Effector memory CD4-positive, alpha-beta T cell (primary cell): ENCODE measurements around the gene HSPA9.
"Not testable (repeated sequence)": the region's sequence is repeated elsewhere in the genome, so short reads cannot be mapped to it uniquely, and the experiment has no call there.

Source experiments
- DNase-seq, 3 donors: peaks; one replicate each; pipeline ENCODE4 v3.0.0-alpha.2; 2020
- H3K27ac ChIP-seq: 2 replicates; pipeline ENCODE4 v1.7.0; 2013; ENCODE audit warnings: mild to moderate bottlenecking, low read length, moderate library complexity; ENCODE audit not compliant: insufficient read depth, poor library complexity, severe bottlenecking
- H3K27me3 ChIP-seq: replicated peaks from 2 replicates; pipeline ENCODE4 v1.7.0; 2013; ENCODE audit warnings: mild to moderate bottlenecking, low read length; ENCODE audit not compliant: insufficient read depth, control insufficient read depth, poor library complexity, severe bottlenecking
- H3K36me3 ChIP-seq: 2 replicates; pipeline ENCODE4 v1.7.0; 2013; ENCODE audit warnings: mild to moderate bottlenecking, low read length, moderate library complexity; ENCODE audit not compliant: control insufficient read depth, insufficient read depth
- H3K4me1 ChIP-seq: 2 replicates; pipeline ENCODE4 v1.7.0; 2013; ENCODE audit warnings: low read length, mild to moderate bottlenecking; ENCODE audit not compliant: control insufficient read depth, insufficient read depth, poor library complexity, severe bottlenecking
- H3K4me3 ChIP-seq: 2 replicates; pipeline ENCODE4 v1.7.0; 2013; ENCODE audit warnings: low read length, low read depth, mild to moderate bottlenecking; ENCODE audit not compliant: insufficient read depth, poor library complexity, severe bottlenecking
- H3K9me3 ChIP-seq: 2 replicates; pipeline ENCODE4 v1.7.0; 2013; ENCODE audit warnings: mild to moderate bottlenecking, low read length, moderate library complexity; ENCODE audit not compliant: control insufficient read depth

The HSPA9 gene

DNA sequence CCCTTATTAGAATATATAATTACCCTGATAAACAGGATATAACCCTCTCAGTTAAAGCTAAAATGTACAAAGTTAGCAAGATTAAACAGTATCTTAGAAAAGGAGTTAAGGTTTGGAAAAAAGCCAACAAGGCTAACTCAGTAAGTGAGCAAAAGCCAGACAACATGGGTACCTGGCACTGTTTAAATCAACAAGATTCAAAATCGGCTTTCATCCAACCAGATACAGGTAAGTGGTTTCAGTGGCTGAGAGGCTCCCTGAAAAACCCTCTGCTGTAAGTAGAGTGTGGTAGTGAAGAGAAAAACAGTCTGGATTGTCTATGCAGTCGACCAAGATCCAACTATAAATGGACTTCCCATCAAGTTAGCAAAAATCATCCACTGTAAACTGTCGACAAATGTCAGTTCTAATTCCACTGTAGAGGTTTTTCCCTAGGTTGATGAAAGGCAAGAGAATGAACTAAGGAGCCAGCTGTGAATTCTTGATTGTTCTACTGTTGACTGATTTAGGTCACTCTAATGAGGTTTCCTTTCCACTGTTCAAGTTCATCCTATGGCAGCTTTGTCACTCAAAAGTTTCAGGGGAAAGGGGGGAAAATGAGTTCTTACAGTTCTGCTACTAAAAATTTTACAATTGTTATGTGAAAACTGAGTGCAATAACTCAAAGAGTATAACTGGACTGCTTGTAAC is 59.5 kb downstream of the HSPA9 start:
- Histone ChIP-seq H3K27ac (no peak overlapping the region), H3K4me1 (no peaks in the 10 kb centered on the region), H3K4me3 (no peak overlapping the region), H3K27me3 (no peaks in the 10 kb centered on the region), H3K36me3 (peaks cover 75% of the 10 kb centered on the region), H3K9me3 (no peaks in the 10 kb centered on the region)
- no peak for DNase-seq

DNA sequence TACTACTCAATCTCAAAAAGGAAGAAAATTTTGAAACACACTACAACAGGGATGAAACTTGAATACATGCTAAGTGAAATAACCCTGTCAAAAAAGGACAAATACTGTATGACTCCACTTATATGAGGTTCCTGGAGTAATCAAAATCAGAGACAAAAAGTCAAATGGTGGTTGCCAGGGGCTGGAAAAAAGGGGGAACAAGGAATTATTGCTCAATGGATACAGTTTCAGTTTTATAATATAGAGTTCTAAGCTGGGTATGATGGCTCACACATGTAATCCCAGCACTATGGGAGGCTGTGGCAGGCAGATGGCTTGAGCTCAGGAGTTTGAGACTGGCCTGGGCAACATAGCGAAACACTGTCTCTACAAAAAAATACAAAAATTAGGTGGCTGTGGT is 61.2 kb downstream of the HSPA9 start:
- Histone ChIP-seq H3K4me3 (no peak overlapping the region), H3K27me3 (no peaks in the 10 kb centered on the region), H3K27ac (no peak overlapping the region), H3K9me3 (no peaks in the 10 kb centered on the region), H3K36me3 (peaks cover 86% of the 10 kb centered on the region), H3K4me1 (no peaks in the 10 kb centered on the region)
- DNase-seq, result no peak

DNA sequence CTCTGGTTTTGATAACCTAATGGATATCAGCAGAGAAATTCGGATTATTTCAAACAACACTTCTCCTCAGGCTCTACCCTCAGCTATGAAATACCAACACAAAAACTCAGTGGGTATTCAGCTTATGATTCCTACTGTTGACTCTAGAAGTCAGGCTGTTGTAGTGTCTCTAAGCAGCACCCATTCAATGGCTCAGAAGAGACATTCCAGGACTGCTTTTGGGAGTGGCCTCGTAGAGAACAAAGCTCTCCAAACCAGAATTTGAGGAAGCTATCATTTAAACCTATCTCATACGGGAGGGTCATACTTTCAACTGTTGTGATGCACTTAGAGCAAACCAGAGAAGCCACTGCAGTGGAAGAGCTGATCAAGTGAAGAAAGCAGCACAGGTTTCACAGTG is 66.2 kb downstream of the HSPA9 start:
- H3K27ac ChIP-seq, result no peak overlapping the region
- no peak for DNase-seq
- H3K36me3 ChIP-seq, result peaks cover 58% of the 10 kb centered on the region
- H3K4me3 ChIP-seq, result no peak overlapping the region
- H3K4me1 ChIP-seq, result no peaks in the 10 kb centered on the region
- no peaks in the 10 kb centered on the region for H3K9me3 ChIP-seq
- no peaks in the 10 kb centered on the region for H3K27me3 ChIP-seq

DNA sequence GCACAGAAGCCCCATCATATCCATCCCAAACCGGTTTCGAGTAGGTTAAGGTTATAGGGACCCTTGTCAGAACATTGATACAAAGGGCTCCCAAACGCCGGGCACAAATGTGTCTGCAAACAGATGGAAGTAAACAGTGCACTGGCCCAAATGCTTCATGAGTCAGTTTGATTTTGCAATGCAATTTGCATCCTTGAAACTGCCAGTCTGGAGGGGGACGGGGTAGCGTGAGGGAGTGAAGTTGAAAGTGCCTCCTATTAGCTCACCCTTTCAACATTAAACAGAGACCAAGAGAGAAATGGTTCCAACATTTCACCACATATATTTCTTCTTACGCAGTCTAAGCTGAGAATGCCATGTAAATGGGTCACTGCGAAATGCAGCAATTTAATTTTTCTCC is 67.7 kb downstream of the HSPA9 start:
- H3K27me3 ChIP-seq, DNase-seq, H3K4me1 ChIP-seq, H3K4me3 ChIP-seq, H3K9me3 ChIP-seq, H3K27ac ChIP-seq: not testable (repeated sequence)
- peaks cover 44% of the 10 kb centered on the region for H3K36me3 ChIP-seq

DNA sequence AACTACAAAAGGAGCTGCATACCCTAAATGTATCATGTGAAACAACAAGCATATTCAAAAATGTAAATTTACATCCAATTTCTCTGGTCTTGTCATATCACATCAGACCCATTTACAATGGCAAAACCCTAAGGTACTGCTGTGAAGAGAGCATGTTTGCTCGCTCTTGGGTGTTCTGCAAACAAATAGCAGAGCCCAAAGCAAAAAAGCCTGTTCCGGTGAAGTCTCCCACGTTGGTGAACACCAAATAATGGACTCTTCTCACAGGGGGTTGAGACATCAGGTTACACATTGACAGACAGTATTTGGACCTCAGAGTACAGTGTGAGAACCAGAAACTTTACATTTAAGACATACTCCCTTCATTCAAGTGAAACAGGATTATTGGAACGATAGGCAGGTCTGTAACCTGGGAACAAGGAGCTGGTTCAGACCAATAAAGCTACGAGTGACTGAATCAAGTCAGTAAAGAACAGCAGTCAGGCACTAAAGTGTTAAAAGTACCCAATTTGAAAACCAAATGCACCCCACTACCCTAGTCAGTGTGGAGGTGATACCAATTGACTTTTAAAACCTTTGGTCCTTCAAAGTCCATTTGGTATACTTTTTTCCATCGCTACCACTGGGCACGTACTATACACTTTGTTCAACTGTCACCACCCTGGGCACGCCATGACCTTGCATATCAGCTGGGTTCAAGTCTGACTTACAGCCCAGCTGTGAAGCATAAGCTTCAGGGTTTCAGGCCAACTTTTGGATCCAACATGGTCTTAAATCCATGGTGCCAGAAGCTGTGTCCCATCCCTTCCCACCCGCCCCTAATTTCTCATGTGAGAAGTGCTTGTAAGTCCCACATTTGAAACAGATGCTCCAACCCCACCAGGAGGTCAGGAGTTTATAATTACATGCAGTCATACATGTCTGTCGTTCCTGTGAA is 68.6 kb downstream of the HSPA9 start:
- no peak overlapping the region for H3K4me3 ChIP-seq
- no peaks in the 10 kb centered on the region for H3K27me3 ChIP-seq
- DNase-seq, result no peak
- no peaks in the 10 kb centered on the region for H3K9me3 ChIP-seq
- peaks cover 38% of the 10 kb centered on the region for H3K36me3 ChIP-seq
- no peaks in the 10 kb centered on the region for H3K4me1 ChIP-seq
- no peak overlapping the region for H3K27ac ChIP-seq

DNA sequence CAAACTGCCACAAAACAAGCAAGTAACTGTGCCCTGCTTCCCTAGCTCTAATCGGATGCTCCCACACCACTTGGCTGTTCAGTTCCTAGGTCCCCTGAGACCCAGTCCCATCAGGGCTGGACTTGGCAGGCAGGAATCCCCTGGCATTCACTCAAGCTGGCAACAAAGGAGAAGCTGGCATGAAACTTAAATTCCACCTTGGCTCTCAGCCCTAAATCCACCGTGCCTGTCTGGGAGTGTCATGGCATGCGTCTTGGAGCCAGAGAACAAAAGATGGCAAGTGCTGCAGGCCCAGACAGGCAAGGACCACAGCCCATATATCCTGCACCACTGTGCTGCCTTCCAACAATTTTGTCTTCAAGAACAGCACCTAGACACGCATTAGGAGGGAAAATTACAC is 70.4 kb downstream of the HSPA9 start:
- Histone ChIP-seq H3K27me3 (no peaks in the 10 kb centered on the region), H3K4me1 (no peaks in the 10 kb centered on the region), H3K4me3 (no peak overlapping the region), H3K36me3 (peaks cover 22% of the 10 kb centered on the region), H3K9me3 (no peaks in the 10 kb centered on the region), H3K27ac (no peak overlapping the region)
- DNase-seq, result no peak
